Thyroid gland (tissue), 4 donors: ENCODE data around the gene RAB8B. TPM values are rescaled to one million over a fixed set of nuclear protein-coding genes. Genes with fewer than 3 reads are reported as not detected.

Experiments used
- DNase-seq, 2 donors: peaks; one replicate each; pipeline ENCODE4 v3.0.0-alpha.2; 2019
- H3K27ac ChIP-seq, 3 donors: fragments of 200-600 bp; sonication (generic); 1 replicate in 2 of 3; 2 replicates in 1 of 3; pipeline ENCODE4 v1.5.1; 2016 to 2019; ENCODE audit warnings: mild to moderate bottlenecking in 1 of 3, moderate library complexity in 1 of 3
- H3K27me3 ChIP-seq: fragments of 200-600 bp; sonication (generic); one replicate; pipeline ENCODE4 v1.5.1; 2019
- H3K36me3 ChIP-seq, 2 donors: fragments of 200-600 bp; sonication (generic); one replicate each; pipeline ENCODE4 v1.5.1; 2016 to 2019
- H3K4me1 ChIP-seq, 2 donors: fragments of 200-600 bp; sonication (generic); one replicate each; pipeline ENCODE4 v1.5.1; 2017 to 2019
- H3K4me3 ChIP-seq, 3 donors: fragments of 200-600 bp; sonication (generic); replicated peaks in 1 of 3; 1 replicate in 2 of 3; 2 replicates in 1 of 3; pipeline ENCODE4 v1.5.1; 2016; ENCODE audit warnings: mild to moderate bottlenecking in 1 of 3
- H3K9me3 ChIP-seq: fragments of 200-600 bp; sonication (generic); one replicate; pipeline ENCODE4 v1.5.1; 2017
- POLR2A ChIP-seq, 2 donors: fragments of 450-650 bp; IDR thresholded peaks; one replicate each; pipeline ENCODE4 v1.6.1; 2017; ENCODE audit warnings: antibody characterized with exemption in 2 of 2, mild to moderate bottlenecking in 2 of 2, moderate library complexity in 1 of 2
- WGBS, 2 donors: methylation state at CpG; one replicate each; pipeline ENCODE4 v1.1.5; 2017; 5-methylcytosine and 5-hydroxymethylcytosine counted together
- intact Hi-C: fragments of 100-400 bp; cut with DNase I; formaldehyde crosslinking; loops from one replicate; pipeline ENCODE4 v1.15.1; 2023
- total RNA-seq, 4 donors: library from RNA; depleted of rRNA; stranded (reverse); fragments of >200 nt; gene quantifications; one replicate each; pipeline ENCODE4 v1.2.3, GENCODE V29; 2016
- TF ChIP-seq, protein P1 (sequence below), 6 experiments: fragments of 200-600 bp in 3 of 6; fragments of 450-650 bp in 3 of 6; sonication (generic) in 3 of 6; IDR thresholded peaks; one replicate each; pipeline ENCODE4 v1.5.1; 2016 to 2019; ENCODE audit warnings: antibody characterized with exemption in 6 of 6, mild to moderate bottlenecking in 2 of 6, inconsistent platforms in 1 of 6, moderate library complexity in 1 of 6

Gene RAB8B
- 10 to 100 TPM; 17.6 to 36.0 (median 22.1) TPM for total RNA-seq

DNA sequence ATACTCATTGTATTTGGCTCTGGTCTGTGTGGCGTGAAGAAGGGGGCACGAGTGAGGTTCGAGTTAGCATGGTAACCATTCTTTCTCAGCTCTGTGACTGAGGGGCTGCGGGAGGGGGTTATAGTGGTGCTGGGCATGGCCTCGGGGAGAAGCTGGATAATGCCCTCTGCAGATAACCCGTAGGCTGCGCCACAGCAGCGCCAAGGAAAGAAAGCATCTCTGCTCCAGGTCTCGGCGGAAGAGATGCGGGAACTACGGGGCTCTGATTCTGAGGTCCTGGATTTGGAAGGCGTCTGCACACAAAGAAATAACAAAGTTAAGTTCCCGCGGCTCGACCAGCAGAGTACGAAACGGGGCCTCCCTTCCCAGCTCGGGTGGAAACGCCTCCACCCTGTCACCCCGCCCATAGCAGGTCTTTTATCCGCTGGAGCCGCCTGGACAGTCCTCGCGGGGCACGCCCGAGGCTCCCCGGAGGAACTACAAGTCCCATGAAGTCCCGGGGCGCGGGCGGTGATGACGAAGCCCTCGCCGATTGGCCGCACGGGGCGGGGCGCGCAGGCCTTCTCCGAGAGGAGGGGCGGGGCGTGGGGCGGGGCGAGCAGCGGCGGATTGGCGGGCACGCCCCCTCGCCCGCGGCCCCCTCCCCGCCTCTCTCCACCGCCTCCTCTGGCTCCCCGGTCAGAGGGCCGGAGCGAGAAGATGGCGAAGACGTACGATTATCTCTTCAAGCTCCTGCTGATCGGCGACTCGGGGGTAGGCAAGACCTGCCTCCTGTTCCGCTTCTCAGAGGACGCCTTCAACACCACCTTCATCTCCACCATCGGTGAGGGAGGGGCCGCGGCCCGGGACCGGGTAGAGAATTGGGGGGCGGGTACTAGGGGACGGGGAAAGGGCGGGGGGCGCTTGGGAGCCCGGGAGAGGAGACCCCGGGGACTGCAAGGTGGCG is at the start of gene RAB8B:
TSS of gene RAB8B (plus strand) at position 681 of the 946 bp plus-strand sequence. CDS start at position 700, 19 bp downstream.
- no peaks in the 10 kb centered on the region for H3K27me3 ChIP-seq
- peak within 1 kb of the TSS; percentile 64 to 83 (median 74) for H3K4me3 ChIP-seq
- peak within 1 kb of the TSS; percentile 45 to 76 (median 52) for H3K27ac ChIP-seq
- TF ChIP-seq, protein P1, sequence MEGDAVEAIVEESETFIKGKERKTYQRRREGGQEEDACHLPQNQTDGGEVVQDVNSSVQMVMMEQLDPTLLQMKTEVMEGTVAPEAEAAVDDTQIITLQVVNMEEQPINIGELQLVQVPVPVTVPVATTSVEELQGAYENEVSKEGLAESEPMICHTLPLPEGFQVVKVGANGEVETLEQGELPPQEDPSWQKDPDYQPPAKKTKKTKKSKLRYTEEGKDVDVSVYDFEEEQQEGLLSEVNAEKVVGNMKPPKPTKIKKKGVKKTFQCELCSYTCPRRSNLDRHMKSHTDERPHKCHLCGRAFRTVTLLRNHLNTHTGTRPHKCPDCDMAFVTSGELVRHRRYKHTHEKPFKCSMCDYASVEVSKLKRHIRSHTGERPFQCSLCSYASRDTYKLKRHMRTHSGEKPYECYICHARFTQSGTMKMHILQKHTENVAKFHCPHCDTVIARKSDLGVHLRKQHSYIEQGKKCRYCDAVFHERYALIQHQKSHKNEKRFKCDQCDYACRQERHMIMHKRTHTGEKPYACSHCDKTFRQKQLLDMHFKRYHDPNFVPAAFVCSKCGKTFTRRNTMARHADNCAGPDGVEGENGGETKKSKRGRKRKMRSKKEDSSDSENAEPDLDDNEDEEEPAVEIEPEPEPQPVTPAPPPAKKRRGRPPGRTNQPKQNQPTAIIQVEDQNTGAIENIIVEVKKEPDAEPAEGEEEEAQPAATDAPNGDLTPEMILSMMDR (IDR thresholded peaks at IDR 0.05): no peak
- TF ChIP-seq POLR2A (IDR thresholded peaks at IDR 0.05): peak in 1 of 2 donors; percentile 69
- WGBS, 2 donors: 1 to 3% methylated on average over 8 to 32 of the region's 77 CpGs
- peaks cover 7 to 24% of the 10 kb centered on the region in 2 donors for H3K4me1 ChIP-seq
- peak; percentile 98 to 99 for DNase-seq
- no peaks in the 10 kb centered on the region for H3K9me3 ChIP-seq
- H3K36me3 ChIP-seq: no peaks in the 10 kb centered on the region
- intact Hi-C loops: loop anchor here (10.0 kb wide), 1 partner anchor 86 kb away; the partner anchor contains the start of gene APH1B

DNA sequence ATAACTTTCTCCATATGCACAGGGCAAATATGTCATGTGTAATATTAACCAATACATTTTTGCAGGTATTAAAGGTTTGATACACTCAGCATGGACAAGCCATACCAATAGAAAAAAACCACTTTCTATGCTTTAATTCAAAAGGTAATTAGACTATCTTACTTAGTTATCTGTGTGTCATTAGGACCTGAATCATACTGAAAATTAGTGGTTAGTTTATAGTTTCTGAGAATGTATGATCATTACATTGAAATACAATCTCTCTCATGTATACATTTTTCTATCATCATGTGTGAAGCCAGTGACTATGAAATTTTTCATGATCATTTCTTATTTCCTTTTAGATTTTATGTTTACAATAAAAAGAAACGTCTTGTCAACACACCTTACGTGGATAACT is 48.5 kb upstream of the RAB8B start:
- Histone ChIP-seq H3K27me3 (no peaks in the 10 kb centered on the region), H3K27ac (no peak overlapping the region), H3K36me3 (no peaks in the 10 kb centered on the region), H3K4me3 (no peak overlapping the region), H3K4me1 (no peaks in the 10 kb centered on the region), H3K9me3 (no peaks in the 10 kb centered on the region)
- no peak for TF ChIP-seq POLR2A (IDR thresholded peaks at IDR 0.05)
- TF ChIP-seq, protein P1 (IDR thresholded peaks at IDR 0.05): no peak
- 94 to 99% methylated on average over 2 of the region's 2 CpGs for WGBS, 2 donors
- no peak for DNase-seq
- intact Hi-C loops: no loop called here

GRCh38 chr15:63145426-63145825 is 44.0 kb upstream of the RAB8B start:
- Histone ChIP-seq H3K4me1 (no peaks in the 10 kb centered on the region), H3K4me3 (no peak overlapping the region), H3K27me3 (no peaks in the 10 kb centered on the region), H3K27ac (no peak overlapping the region), H3K9me3 (no peaks in the 10 kb centered on the region), H3K36me3 (peaks cover 0 to 4% of the 10 kb centered on the region in 2 donors)
- no peak for TF ChIP-seq POLR2A (IDR thresholded peaks at IDR 0.05)
- TF ChIP-seq, protein P1 (IDR thresholded peaks at IDR 0.05): no peak
- 94 to 96% methylated on average over 2 of the region's 2 CpGs for WGBS, 2 donors
- no peak for DNase-seq
- intact Hi-C loops: no loop called here

DNA sequence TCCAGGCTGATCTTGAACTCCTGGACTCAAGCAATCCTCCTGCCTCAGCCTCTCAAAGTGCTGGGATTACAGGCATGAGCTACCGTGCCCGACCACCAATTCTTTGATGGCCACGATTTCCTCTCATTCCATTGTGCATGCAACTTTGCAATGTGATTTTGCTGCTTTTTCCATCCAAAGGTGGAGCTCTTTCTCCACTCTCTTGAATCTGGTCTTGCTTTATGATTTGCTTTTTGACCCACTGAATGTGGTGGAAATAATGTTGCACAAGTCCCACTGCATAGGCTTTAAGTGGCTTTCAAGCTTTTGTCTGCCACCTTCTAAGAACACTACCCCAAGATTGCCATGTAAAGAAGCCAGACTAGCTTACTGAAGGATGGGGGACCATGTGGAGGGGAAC is 42.7 kb upstream of the RAB8B start:
- no peak overlapping the region for H3K4me3 ChIP-seq
- TF ChIP-seq, protein P1 (IDR thresholded peaks at IDR 0.05): no peak
- no peak for TF ChIP-seq POLR2A (IDR thresholded peaks at IDR 0.05)
- no peak for DNase-seq
- H3K36me3 ChIP-seq: peaks cover 4 to 5% of the 10 kb centered on the region in 2 donors
- H3K4me1 ChIP-seq: no peaks in the 10 kb centered on the region
- 85 to 89% methylated on average over 3 of the region's 3 CpGs for WGBS, 2 donors
- H3K27ac ChIP-seq: no peak overlapping the region
- no peaks in the 10 kb centered on the region for H3K27me3 ChIP-seq
- H3K9me3 ChIP-seq: no peaks in the 10 kb centered on the region
- intact Hi-C loops: no loop called here

- peaks cover 9 to 17% of the 10 kb centered on the region in 2 donors for H3K36me3 ChIP-seq
- no peak overlapping the region for H3K4me3 ChIP-seq
- H3K27me3 ChIP-seq: no peaks in the 10 kb centered on the region
- H3K27ac ChIP-seq: no peak overlapping the region
- no peak for DNase-seq
- intact Hi-C loops: no loop called here
- TF ChIP-seq, protein P1 (IDR thresholded peaks at IDR 0.05): no peak
- no peak for TF ChIP-seq POLR2A (IDR thresholded peaks at IDR 0.05)
- 76 to 96% methylated on average over 1 of the region's 1 CpG for WGBS, 2 donors
- H3K4me1 ChIP-seq: peaks cover 8% of the 10 kb centered on the region in 2 donors
- no peaks in the 10 kb centered on the region for H3K9me3 ChIP-seq
Measured at GRCh38 chr15:63151665-63152064, 37.7 kb upstream of the RAB8B start.
